H1 (cell line): ENCODE measurements around the gene CCDC7.

ENCODE experiments used
- CTCF ChIP-seq, 3 experiments: IDR thresholded peaks; 1 replicate in 2 of 3; 2 replicates in 1 of 3; pipeline versions ENCODE4 v1.5.1 to v1.6.1; 2011; ENCODE audit warnings: low read length in 3 of 3, mild to moderate bottlenecking in 3 of 3, inconsistent platforms in 2 of 3, low read depth in 1 of 3, moderate library complexity in 1 of 3; ENCODE audit not compliant: insufficient read depth in 1 of 3; ENCODE audit errors: control extremely low read depth in 1 of 3
- JUND ChIP-seq: IDR thresholded peaks from 2 replicates; pipeline ENCODE4 v1.6.1; 2011; ENCODE audit warnings: mild to moderate bottlenecking, improper control_type of control experiment, low read length
- RNF2 ChIP-seq: fragments of 200-900, 300-1000 bp; sonication (generic); IDR thresholded peaks from 2 replicates; pipeline ENCODE4 v1.7.1; 2016; ENCODE audit warnings: borderline replicate concordance, low read depth, mild to moderate bottlenecking, antibody characterized with exemption, low read length; ENCODE audit not compliant: poor library complexity, severe bottlenecking; ENCODE audit errors: missing control alignments
- RXRA ChIP-seq: IDR thresholded peaks from 2 replicates; pipeline ENCODE4 v1.6.1; 2011; ENCODE audit warnings: low read depth, mild to moderate bottlenecking, low read length, moderate library complexity; ENCODE audit not compliant: insufficient read depth
- SUZ12 ChIP-seq: fragments of 200-600 bp; sonication (generic); IDR thresholded peaks from 2 replicates; pipeline ENCODE4 v1.6.1; 2012; ENCODE audit warnings: mild to moderate bottlenecking, inconsistent platforms, low read length, moderate library complexity, mixed read lengths
- TEAD4 ChIP-seq: IDR thresholded peaks from 2 replicates; pipeline ENCODE4 v1.6.1; 2012; ENCODE audit warnings: low read depth, low read length, inconsistent platforms, mixed read lengths

DNA sequence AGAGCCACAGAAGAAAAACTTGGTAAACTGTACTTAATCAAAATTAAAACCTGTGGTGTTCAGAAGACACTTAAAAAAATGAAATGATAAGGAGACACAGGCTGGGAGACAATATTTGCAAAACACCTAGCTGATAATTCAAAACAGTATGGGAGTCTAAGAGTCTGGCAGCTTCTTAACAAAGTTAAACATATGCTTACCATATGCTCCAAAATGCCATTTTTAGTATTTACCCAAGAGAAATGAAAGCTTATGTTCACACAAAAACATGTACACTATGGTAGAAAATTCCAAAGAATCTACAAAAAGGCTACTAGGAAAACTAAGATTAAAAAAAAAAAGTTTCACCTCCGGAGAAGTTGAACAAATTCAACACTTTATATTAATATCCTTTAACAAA, 463.5 kb downstream of the CCDC7 start:
- TF ChIP-seq CTCF (IDR thresholded peaks at IDR 0.05; ENCODE audit: control extremely low read depth in 1 of 3, insufficient read depth in 1 of 3, low read depth in 1 of 3, low read length in 3 of 3) (no peak), TEAD4 (no peak), SUZ12 (no peak), RXRA (no peak), RNF2 (no peak), JUND (no peak)
